ENCODE results near the gene TRAPPC14.

Gene TRAPPC14

DNA sequence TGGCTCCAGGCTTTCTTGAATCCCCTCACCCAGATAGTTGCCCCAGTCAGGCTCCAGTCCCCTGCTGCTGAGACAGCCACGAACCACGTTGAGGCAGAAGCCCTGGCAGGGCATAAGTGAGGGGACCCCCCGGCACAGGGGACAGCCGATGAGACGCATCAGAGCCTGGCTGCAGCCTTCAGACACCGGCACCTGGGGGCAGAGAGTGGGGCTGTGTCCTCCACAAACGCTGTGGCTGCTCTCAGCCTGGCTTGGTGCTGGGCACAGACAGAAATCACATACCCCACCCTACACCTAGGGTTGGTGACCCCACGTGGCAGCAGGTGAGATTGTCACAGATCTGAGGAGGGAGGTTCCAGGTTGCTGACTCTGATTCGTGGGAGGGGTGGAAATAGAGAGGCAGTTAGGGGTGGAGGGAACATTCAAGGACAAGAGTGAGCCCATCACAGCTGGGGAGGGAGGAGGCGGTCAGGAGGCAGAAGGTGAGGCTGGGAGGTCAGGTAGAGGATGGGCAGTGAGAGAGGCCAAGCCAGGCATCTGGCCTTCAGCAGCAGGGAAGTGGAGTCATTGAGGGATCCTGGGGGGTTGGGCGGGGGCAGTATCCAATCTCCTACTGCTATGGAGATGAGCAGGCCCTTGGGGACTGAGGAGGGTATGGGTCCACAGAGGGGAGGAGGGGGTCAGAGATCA, 15.4 kb upstream of the TRAPPC14 start:
- no peak for DNase-seq

GRCh38 chr7:100171840-100172239, 13.3 kb upstream of the TRAPPC14 start:
- DNase-seq = no peak

DNA sequence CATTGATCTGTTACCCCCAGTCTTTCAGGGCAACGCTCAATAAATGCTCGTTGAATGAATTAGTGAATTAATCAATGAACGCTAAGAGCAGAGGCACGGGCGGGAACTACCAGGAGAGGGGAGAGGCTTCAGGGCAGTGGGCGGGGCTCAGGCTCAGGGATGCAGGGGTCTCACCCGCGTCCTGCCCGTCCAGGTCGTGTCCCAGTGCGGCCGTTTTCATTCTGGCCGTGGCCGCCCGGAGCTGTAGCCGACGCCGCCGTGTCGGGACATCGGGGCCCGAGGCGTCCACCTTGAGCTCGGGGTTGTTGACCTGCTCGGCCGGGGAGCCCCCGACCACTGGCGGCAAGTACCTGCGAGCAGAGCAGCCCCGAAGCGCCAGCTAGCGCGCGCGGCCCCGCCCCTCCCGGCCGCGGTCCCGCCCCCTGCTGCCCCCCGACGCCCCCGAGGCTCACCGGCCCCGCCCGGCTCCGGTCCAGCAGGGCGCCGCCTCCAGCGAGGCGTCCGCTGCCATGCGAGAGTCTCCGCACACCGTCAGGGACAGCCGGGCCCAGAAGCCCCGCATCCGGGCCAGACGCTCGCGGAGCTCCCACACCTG, 12.7 kb upstream of the TRAPPC14 start:
- no peak for DNase-seq

DNA sequence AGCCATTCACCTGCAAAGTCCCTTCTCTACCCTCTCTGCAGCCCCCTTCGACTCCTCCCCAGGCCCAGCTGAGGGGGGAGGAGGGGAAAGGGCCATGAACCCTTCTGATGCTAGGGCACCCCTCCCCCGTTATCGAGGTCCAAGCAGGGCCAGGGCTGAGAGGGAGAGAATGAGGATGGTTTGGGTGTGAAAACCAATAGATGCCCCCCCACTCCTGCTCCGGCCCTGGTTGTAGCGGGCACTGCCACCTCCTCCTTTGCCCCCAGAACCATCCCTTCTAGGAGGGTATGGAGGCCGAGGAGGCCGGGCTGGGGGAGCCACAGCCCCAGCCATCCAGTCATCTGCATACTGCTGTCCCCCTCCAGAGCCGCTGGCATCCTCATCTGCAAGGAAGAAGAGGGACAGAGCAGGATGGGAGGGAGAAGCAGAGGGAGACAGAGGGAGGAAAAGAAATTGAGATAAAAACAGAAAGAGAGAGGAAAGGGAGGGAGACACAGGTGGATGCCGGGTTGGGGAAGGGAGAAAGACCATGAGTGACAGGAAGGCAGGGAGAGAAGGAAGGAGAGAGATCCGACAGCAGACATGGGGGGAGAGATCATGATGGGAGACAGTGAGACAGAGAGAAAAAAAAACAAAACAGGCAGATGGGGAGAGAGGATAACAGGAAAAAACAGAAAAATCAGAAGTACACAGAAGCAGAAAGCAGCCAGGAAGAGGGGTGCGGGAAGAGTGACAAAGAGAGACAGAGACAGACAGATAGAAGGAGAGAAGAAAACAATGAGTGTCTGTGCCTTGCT, 11.8 kb upstream of the TRAPPC14 start:
- DNase-seq = no peak

GRCh38 chr7:100169147-100169850, 10.8 kb upstream of the TRAPPC14 start:
- DNase-seq = no peak

DNA sequence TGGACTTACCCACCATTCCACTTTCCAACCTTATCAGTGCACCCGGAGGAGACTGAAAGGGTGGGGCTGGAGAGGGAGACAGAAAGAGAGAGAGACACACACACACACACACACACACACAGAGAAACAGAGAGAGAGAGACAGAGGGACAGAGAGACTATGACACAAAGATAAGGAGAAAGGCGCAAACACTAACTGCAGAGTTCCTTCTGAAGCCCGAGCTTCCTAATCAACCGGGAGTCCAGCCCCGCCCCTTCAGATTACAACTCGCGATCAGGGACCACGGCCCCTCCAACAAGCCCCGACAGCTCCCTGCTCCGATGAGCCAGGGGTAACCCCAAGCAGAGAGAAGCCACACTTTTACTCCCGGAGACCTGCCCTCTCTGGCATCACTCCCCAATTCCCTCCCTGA, 9.4 kb upstream of the TRAPPC14 start:
- DNase-seq = no peak

GRCh38 chr7:100166970-100167911, 8.7 kb upstream of the TRAPPC14 start:
- DNase-seq = no peak

- no peak for DNase-seq
Observed at GRCh38 chr7:100166317-100166940, 7.9 kb upstream of the TRAPPC14 start.

- no peak for DNase-seq
Observed at GRCh38 chr7:100163871-100164270, 5.3 kb upstream of the TRAPPC14 start.

DNA sequence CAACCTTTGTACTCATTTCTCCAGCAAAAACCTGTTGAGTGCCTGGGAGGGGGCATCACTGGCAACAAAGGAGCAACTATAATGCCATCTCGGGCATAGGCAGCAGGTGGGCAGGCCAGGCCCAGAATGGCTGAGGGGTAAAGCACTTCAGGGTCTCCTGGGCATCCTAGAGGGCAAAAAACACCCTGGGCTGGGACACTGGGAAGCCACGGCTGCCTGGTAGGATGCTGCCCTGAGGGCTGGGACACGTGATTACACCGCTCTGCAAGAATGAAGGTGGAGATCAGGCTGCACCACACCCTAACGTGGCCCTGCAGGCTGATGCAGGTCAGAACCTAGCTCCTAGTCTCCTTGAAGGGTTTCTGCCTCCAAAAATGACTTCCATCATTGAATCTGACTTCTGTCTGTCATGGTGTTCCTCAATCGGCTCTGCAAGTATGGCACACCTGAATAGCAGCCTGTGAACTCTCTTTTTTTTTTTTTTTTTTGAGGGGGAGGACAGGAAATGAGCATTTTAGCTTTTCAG, 4.5 kb upstream of the TRAPPC14 start:
- DNase-seq = no peak

GRCh38 chr7:100160067-100160466, 1.5 kb upstream of the TRAPPC14 start:
- DNase-seq = no peak

- no peak for DNase-seq
Observed at GRCh38 chr7:100159099-100159623, 638 bp upstream of the TRAPPC14 start.

- DNase-seq = peak in 1 of 2 experiments; percentile 25
Observed at GRCh38 chr7:100157334-100158228, 942 bp downstream of the TRAPPC14 start.

DNA sequence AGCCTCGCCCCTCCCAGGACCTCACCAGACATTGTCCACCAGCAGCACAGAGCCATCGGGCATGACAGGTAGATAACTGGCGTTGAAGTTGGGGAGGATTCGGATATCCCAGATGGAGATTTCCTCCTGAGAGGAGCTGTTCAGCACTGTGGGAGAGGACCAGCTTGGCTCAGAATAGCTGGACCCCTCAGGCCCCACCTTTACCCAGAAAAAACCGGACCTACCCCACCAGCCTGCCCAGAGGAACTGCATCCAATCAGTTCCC, 1.5 kb downstream of the TRAPPC14 start:
- DNase-seq = no peak

DNA sequence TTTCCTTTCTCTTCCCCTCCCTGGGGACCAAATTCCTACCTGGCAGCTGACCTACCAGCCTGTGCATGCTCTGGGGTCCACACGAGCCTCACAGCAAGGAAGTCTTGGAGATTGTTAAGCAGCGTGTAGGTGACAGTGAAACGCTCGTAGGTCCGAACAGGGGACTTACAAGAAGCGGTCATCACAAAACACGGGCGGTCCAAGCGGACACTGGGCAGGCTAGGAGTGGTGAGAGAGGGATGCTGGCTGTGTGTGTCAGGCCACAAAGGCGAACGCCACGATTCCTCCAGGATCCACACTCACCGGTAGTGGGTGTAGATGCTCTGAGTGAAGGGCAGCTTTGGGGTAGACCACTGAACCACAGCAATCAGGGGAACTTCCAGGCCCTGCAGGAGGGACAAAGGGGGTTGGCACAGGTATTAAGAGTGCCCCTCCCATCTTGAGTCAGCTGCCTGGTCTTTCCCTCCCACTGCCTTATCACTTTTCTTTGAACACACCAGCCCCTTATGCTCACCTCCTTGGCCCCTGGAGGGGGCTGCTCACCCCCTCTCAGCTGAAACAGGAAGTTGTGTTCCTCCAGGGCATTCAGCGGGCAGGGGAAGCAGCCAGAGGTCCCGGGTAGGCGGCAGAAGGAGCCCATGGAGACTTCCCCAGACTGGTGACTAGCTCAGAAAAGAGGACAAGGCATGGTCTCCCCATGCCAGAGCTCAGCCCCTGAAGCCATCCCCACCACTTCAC, 2.0 kb downstream of the TRAPPC14 start:
- DNase-seq = no peak

DNA sequence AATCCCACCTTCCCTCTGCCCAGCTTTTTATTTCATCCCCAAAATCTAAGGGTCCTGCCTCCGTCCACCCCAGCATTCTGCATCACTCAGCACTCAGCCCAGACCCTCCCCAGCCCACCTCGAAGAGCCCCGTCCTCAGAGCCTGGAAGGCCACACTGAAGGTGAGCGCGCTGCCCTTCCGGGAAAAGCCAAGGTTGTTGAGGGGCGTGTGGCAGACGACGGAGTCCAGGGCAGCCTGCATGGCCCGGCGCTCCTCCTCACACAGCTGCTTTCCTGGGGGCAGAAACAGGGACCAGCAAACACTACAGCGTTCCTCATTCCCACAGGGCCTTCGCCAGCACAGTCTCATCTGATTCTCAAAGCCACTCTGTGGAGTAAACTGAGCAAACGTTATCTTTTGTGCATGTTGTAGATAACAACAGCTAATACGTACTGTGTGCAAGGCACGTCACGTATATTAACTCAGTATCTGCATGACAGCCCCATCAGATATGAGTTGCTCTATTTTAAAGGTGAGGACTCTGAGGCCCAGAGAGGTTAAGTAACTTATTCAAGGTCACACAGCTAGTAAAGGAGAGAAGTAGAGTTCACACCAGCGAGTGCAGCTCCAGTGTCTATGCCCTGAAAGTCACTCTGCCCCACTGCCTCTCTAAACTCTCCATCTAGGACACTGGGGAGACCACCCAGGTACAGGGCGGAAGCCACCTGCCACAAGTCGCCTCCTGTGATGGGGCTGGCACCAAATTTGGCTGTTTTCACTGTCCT, 2.8 kb downstream of the TRAPPC14 start:
- DNase-seq = no peak

- DNase-seq = no peak
Observed at GRCh38 chr7:100154651-100155491, 3.7 kb downstream of the TRAPPC14 start.
